Spinal cord (tissue), 10 donors: ENCODE measurements around the gene MZB1. TPM values are rescaled to one million over a fixed set of nuclear protein-coding genes. Genes with fewer than 3 reads are reported as not detected.

ENCODE experiments used
- DNase-seq, 6 donors: peaks; one replicate each; pipeline versions ENCODE4 v3.0.0 to v3.0.0-alpha.2; 2013 to 2015; ENCODE audit warnings: low spot score in 6 of 6, low read depth in 4 of 6
- H3K27ac ChIP-seq: one replicate; pipeline ENCODE4 v1.5.1; 2013; ENCODE audit warnings: low read depth, low read length, control low read depth
- H3K27me3 ChIP-seq: one replicate; pipeline ENCODE4 v1.6.1; 2013; ENCODE audit warnings: low read length; ENCODE audit not compliant: control insufficient read depth, insufficient read depth
- H3K36me3 ChIP-seq: one replicate; pipeline ENCODE4 v1.6.1; 2013; ENCODE audit warnings: low read length; ENCODE audit not compliant: control insufficient read depth, insufficient read depth
- H3K4me1 ChIP-seq: one replicate; pipeline ENCODE4 v1.6.1; 2013; ENCODE audit warnings: low read length; ENCODE audit not compliant: control insufficient read depth, insufficient read depth
- H3K4me3 ChIP-seq: one replicate; pipeline ENCODE4 v1.5.1; 2013; ENCODE audit warnings: low read depth, low read length, control low read depth
- H3K9me3 ChIP-seq: one replicate; pipeline ENCODE4 v1.6.1; 2013; ENCODE audit warnings: low read length; ENCODE audit not compliant: control insufficient read depth, insufficient read depth
- WGBS: methylation state at CpG from one replicate; pipeline ENCODE4 v1.1.5; 2013; ENCODE audit warnings: missing lambda C conversion rate; ENCODE audit not compliant: insufficient coverage; 5-methylcytosine and 5-hydroxymethylcytosine counted together
- polyA plus RNA-seq, 2 donors: library from polyadenylated mRNA; unstranded; fragments of 120-200 nt; gene quantifications; one replicate each; pipeline ENCODE4 v1.2.1, GENCODE V29; 2013; ENCODE audit not compliant: insufficient read length in 2 of 2
- total RNA-seq, 2 donors: library from RNA; depleted of rRNA in 1 of 2; stranded (reverse); fragments of 120-200 nt in 1 of 2; fragments of >200 nt in 1 of 2; gene quantifications; one replicate each; pipeline versions ENCODE4 v1.2.3 to v1.2.4, GENCODE V29; 2013 to 2014
- donor health status: healthy.

Gene MZB1
- total and polyA plus RNA-seq, 4 donors: 0.17 to 0.60 (median 0.46) TPM

DNA sequence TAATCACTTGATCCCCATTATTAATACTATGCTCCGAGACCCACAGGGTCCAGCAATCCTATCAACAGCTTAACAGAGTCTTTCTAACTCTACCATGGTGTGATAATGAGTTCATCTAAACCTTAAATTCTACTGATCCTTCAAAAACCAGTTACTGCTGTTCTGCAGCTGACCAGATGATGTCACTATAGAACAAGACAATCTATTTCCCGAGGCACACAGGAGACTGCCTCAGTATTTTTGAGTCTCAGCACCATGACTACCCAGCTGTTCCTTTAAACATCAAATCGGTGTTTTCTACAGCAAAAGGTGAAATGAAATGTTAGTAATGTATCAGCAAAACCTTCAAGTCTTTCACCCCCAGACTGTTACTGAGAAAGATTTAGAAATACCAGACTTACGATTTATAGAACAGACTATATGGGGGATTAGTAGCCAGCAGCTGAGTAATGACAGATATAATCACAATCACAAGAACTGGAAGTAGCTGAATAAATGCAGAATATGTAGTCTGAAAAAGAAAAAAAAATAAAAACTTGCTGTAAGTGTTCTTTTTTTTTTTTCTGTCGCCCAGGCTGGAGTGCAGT is 32.7 kb upstream of the MZB1 start:
- H3K4me3 ChIP-seq: no peak overlapping the region
- H3K27me3 ChIP-seq: no peaks in the 10 kb centered on the region
- H3K9me3 ChIP-seq: no peaks in the 10 kb centered on the region
- H3K4me1 ChIP-seq: peaks cover 9% of the 10 kb centered on the region
- peak in 3 of 6 donors; percentile 58 to 92 (median 86) for DNase-seq
- peaks cover 53% of the 10 kb centered on the region for H3K36me3 ChIP-seq
- H3K27ac ChIP-seq: no peak overlapping the region
- WGBS: 0% methylated on average over 1 of the region's 5 CpGs

DNA sequence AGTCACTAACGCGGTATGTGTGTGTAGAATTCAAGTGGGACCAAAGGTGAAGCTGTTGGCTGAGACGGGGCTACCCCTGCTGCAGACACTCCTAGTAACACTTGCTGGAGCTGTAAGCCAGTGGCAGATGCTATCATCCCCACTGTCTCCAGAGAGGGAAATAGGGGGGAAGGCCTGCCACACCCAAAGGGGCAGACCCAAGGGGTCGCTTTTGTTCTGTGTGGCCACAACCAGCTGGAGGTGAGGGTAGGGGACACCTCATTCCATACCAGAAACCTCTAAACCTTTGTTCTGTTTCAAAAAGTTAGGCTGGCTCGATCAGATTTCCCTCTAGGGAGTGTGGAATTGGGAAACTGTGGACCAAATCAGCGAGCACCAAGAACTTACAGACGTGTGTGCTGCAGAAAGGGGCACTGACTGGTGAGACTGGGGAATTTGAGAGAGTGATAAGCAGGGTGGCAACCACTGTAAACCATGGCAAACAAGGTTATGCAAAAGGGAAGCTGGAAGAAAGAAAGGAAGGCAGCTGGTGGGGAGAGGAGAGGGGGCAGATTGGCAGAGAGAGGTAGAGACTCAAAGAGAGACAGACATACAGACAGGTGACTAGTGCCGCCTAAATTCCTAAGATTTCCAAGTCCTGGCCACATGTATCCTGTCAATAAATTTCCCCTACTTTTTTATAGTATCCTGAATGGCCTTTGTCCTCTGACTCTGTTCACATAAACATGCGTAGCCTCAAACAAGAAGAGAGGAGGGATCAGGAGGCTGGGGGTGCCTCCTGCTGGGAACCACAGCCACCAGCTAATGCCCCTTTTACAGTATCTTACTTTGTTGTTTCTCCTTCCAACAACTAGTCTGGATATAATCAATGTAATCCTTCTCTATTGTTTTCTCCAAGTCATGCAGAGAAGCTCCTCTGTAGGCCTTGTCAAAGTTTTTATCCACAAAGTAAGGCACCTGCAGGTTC is 29.8 kb upstream of the MZB1 start:
- H3K36me3 ChIP-seq: peaks cover 45% of the 10 kb centered on the region

DNA sequence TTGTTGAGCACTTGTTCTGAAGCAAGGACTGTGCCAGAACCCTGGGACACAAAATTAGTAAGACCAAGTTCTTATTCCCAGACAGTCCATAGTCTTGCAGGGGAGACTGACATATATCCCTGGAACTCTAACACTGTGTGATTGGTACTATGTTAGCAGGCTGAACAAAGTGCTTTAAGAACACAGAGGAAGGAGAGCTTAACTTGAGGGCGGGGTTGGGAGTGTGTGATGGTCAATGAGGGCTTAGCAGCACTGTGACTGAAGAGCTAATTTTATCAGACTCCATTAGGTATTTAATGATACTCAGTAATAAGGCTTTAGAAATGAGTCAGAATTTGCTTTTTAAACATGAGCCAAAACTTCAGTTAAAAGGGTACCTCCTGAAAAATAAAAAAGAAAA is 29.1 kb upstream of the MZB1 start:
- no peak for DNase-seq
- Histone ChIP-seq H3K27ac (no peak overlapping the region), H3K9me3 (no peaks in the 10 kb centered on the region), H3K36me3 (peaks cover 38% of the 10 kb centered on the region), H3K4me3 (no peak overlapping the region), H3K27me3 (no peaks in the 10 kb centered on the region), H3K4me1 (peaks cover 38% of the 10 kb centered on the region)
- WGBS: no CpG with 5 or more reads among the region's 1 CpG

More for the DNA sequence above, 29.8 kb upstream of the MZB1 start:
- no peak for DNase-seq
- Histone ChIP-seq H3K27me3 (no peaks in the 10 kb centered on the region), H3K4me1 (peaks cover 32% of the 10 kb centered on the region), H3K4me3 (no peak overlapping the region), H3K27ac (no peak overlapping the region), H3K9me3 (no peaks in the 10 kb centered on the region)
- 61% methylated on average over 5 of the region's 9 CpGs for WGBS

DNA sequence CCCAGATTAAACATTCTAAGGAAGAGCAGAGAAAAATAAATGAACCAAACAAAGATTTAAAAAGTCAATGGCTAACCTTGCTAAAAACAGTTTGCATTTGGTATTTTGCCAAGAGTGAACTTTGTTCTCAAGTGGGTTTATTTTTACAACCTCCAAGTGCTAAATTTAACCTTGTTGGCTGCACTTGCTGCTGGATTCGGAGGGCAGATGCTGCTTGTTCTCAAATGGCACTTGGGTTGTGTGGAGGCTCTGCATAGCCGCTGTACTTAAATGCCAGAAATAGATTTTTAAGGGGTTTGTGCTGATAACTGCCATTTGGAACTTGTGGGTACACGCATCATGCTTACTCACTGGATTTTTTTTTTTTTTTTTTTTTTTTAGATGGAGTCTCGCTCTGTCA is 27.5 kb upstream of the MZB1 start:
- peaks cover 39% of the 10 kb centered on the region for H3K4me1 ChIP-seq
- no peaks in the 10 kb centered on the region for H3K27me3 ChIP-seq
- DNase-seq: peak in 1 of 6 donors; percentile 49
- peaks cover 35% of the 10 kb centered on the region for H3K36me3 ChIP-seq
- H3K4me3 ChIP-seq: no peak overlapping the region
- no peaks in the 10 kb centered on the region for H3K9me3 ChIP-seq
- 56% methylated on average over 2 of the region's 4 CpGs for WGBS
- H3K27ac ChIP-seq: peak overlapping the region; percentile 25

DNA sequence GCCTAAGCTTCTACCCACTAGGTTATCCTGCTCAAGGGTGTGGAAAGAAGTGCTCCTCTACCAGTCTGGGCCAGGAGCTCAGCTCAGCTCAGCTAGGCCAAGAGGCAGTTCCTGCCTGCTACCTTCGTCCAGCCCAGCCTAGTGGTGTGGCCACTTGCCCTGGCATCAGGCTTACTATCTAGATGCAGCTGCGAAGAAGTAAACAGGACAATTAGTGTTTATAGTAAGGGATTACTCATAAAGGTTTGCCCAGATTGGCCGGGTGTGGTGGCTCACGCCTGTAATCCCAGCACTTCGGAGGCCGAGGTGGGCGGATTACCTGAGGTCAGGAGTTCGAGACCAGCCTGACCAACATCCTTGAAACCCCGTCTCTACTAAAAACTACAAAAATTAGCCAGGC is 26.9 kb upstream of the MZB1 start:
- H3K4me1 ChIP-seq: peaks cover 39% of the 10 kb centered on the region
- no peak for DNase-seq
- no peaks in the 10 kb centered on the region for H3K27me3 ChIP-seq
- peak overlapping the region; percentile 90 for H3K27ac ChIP-seq
- H3K36me3 ChIP-seq: peaks cover 39% of the 10 kb centered on the region
- WGBS: 97% methylated on average over 5 of the region's 9 CpGs
- no peaks in the 10 kb centered on the region for H3K9me3 ChIP-seq
- no peak overlapping the region for H3K4me3 ChIP-seq

DNA sequence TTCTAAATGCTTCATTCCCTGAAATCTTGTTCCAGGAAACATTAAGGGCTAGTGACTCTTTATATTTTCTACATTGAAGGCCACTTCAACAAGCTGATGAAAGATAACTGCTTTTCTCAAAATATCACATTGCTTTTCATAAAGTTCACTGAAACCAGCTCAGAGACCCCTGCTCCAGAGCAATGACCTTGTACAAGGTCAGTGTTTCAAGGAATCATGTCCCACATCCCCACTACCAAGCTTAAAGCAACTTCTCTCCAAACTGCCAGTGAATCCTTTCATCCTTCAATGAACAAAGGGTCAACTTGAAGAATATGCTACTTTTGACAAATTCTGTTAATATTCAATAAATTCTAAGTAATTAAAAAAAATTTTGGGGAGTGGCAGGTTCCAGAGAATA is 26.2 kb upstream of the MZB1 start:
- Histone ChIP-seq H3K36me3 (peaks cover 31% of the 10 kb centered on the region), H3K4me1 (peaks cover 39% of the 10 kb centered on the region), H3K27ac (peak overlapping the region; percentile 90), H3K27me3 (no peaks in the 10 kb centered on the region), H3K9me3 (no peaks in the 10 kb centered on the region), H3K4me3 (no peak overlapping the region)
- DNase-seq: no peak

DNA sequence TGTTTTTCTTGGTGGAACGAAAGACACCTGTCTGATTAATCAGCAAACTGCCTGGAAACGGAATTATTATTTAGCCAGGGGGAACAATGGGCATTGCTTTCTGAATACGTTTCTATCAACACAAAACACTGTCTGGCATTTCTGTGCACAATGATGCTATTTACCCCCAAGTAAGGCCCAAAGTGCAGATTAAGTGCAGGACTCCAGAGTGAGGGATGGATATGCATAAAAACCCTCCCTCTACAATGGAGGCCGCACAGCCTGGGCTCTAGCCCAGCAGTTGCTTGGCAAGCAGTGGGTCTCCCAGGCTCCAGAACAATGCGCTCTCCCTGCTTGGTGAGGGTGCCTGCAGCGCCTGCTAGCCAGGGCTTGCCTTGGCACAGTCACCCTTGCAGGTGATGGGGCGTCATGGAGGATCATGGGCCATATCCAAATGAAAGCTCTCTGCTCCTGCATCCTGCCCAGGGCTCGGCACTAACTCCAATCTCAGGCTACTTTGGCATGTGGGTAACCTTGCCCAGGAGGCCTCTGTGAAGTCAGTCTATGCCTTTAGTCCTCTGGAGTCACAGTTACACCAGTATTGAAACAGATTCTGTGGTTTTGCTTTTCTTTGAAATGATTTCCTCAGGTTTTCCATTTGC is 25.6 kb upstream of the MZB1 start:
- no peaks in the 10 kb centered on the region for H3K9me3 ChIP-seq
- no peaks in the 10 kb centered on the region for H3K27me3 ChIP-seq
- peak overlapping the region; percentile 90 for H3K27ac ChIP-seq
- WGBS: 39% methylated on average over 5 of the region's 8 CpGs
- peaks cover 31% of the 10 kb centered on the region for H3K36me3 ChIP-seq
- DNase-seq: peak in 4 of 6 donors; percentile 58 to 93 (median 80)
- no peak overlapping the region for H3K4me3 ChIP-seq
- peaks cover 39% of the 10 kb centered on the region for H3K4me1 ChIP-seq

DNA sequence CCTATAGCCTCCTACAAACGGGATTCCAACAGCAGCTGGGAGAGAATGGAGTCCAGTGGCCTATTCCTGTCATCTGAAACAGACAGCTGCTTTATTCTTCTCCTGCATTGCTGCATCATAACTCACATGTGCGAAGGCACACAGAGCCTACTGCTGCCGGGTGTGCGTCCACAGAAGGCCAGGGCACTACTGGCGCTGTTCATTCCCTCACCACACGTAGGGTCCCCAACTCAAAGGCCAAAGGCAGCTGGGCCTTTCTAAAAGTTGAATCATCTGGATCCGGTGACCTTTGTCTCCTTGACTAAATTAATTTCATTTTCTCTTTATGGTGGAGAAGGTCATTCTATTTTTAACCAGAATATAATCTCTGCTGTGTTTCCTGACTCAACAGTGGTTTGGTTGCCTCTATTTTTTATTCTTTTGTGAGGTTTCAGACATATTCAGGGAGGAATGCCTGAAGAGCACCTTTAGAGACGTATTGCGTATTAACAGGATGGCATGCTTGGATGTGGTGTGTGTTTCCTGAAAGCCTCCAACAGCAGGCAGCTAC is 24.9 kb upstream of the MZB1 start:
- DNase-seq: peak in 2 of 6 donors; percentile 64 to 66
- 49% methylated on average over 5 of the region's 9 CpGs for WGBS
- H3K4me3 ChIP-seq: no peak overlapping the region

DNA sequence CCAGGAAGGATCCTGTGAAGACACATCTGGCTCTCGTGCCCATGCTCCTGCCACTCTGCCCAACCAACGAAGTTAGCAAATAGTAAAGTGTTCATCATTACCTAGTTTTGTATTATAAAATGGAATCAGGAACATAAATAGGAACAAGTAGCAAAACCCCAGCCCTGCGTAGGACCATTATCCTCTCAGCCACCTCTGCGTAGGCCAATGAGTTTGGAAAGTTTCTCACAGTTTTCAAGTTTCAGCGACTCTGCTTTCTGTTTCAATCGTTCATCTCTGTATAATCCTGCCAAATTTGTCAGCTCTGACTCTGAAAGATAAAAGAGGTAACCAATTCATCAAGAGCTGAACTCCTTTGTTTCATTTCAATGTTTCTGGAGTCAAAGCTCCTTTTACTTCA is 24.2 kb upstream of the MZB1 start:
- H3K36me3 ChIP-seq: peaks cover 22% of the 10 kb centered on the region

More for the DNA sequence above, 24.9 kb upstream of the MZB1 start:
- Histone ChIP-seq H3K36me3 (peaks cover 28% of the 10 kb centered on the region), H3K27me3 (no peaks in the 10 kb centered on the region), H3K9me3 (no peaks in the 10 kb centered on the region), H3K27ac (peak overlapping the region; percentile 90), H3K4me1 (peaks cover 39% of the 10 kb centered on the region)

More for the DNA sequence above, 24.2 kb upstream of the MZB1 start:
- DNase-seq: no peak
- no peaks in the 10 kb centered on the region for H3K9me3 ChIP-seq
- 71% methylated on average over 4 of the region's 6 CpGs for WGBS
- H3K4me3 ChIP-seq: no peak overlapping the region
- H3K27ac ChIP-seq: peak overlapping the region; percentile 90
- H3K27me3 ChIP-seq: no peaks in the 10 kb centered on the region
- H3K4me1 ChIP-seq: peaks cover 39% of the 10 kb centered on the region
